Measurements from ENCODE around the gene CRYGS.
"Not testable (repeated sequence)": the region's sequence is repeated elsewhere in the genome, so short reads cannot be mapped to it uniquely, and the experiment has no call there.

Gene CRYGS

DNA sequence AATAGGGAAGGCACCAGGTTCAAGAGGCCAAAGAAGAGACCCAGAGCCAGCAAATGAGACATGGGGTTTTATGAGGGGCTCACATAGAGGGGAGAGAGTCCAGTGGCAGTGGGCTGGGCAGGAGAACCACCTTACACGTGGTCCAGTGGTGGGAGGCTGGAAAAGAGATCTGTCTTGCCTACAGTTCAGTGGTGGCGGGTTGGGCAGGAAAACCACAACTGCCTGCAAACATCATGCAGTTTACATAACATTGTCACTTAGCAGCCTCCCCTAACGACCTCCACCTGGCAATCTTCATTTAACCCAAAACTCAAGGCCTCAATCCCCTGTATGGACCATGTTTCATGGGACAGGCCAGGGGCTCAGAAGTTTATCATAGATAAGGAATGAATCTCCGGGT lies 29.1 kb downstream of the CRYGS start:
- no peak for DNase-seq

- DNase-seq, result no peak
These were observed 29.7 kb downstream of the CRYGS start for GRCh38 chr3:186514296-186515002.

DNA sequence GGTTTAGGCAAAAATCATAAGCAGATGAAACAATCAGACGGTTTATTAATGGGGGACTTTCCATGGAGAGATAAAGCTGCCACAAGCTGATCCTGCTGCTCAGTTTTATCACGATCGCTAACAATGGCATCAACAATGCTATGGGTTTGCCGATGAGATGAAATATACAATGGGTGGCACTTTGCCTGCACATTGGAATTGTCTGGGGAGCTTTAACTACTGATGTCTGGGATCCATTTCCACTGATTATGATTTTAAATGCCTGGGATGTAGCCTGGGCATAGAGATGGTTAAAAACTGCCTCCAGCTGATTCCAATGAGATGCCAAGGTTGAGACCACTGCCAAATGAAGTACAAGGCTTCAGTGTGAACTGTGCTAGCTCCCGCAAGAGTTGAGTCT lies 30.8 kb downstream of the CRYGS start:
- no peak for DNase-seq

GRCh38 chr3:186512570-186513302 lies 31.4 kb downstream of the CRYGS start:
- DNase-seq, result no peak

DNA sequence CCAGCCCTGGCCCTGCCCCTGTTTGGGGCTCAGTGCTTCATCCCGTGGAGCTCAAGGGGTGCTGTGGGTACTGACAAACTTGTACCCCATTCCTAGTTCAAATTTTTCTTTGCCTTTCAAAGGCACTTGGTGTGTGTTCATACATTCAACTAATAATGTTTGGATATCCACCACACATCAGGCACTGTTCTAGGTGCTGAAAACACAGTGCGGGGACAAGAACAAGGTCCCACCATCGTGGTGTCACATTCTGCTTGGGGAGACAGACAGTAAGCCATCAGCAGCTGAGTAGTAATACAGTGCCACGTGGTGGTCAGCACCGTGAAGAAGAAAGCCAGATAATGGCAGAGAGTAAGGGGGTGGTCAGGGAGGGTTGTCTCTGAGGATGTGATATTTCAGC lies 32.5 kb downstream of the CRYGS start:
- no peak for DNase-seq

DNA sequence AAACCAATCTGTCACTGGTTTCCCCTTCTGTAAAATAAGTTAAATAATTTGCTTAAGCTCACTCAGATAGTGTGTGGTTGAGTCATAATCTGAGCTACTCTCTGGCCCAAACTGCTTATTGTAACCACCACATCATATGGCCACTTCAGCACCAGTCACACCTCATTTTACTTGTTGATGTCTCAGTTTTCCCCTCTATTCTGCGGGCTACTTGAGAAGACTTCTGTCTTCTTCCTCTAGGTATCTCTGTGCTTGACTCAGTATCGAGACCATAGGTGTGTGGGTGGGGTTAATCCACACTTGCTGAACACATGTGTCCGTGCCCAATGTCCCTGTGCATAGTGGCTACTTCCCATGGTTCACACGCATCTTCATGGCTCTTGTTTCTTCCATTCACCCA lies 32.9 kb downstream of the CRYGS start:
- DNase-seq, result no peak

DNA sequence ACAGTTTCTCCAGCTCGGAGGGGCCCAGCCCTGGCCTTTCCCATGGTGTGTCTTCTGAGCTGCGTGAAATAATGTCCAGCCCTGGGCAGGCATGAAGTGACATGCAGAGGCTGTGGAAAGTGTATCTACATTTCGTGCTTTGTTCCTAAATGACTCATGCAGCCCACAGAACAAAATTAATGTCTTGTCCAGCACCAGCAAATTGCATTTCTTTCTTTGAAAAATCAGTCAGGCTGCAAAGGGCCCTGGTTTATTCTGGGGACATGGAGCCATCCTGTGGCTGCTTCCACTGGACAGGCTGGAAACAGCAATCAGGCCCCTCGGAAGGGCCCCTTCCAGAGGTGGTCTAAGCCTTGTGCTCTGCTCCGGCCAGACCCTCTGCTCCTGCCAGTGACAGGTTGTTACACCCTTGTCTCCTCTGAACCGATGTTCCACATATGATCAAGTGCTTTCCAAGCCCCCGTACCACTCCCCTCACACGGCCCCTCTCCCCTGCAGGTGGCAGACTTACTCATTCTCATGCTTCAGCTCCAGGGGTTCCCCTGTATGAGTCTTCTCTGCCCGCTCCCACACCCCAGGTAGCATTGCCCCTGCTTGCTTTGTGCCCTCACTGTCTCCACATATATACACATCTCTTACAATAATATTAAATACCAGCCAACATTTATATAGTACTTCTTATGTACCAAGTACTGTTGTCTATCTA lies 33.7 kb downstream of the CRYGS start:
- DNase-seq, result no peak

DNA sequence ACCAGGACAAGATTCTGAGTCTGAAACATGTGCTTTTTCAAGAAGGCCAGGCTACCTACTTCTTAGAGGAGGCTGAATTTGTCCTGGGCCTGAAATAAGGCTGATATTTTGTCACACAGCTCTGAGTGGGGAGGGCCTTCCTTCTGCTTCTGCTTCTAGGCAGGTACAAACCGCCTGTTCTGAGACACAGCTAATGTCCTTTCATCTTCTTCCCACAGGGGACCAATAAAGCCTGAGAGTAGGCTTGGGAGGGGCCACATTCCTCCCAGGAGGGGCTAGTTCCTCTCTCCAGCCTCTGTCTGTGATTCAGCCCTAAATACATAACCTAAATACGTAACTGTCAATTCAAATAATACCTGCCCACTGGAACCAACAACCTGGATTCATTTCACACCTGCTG lies 34.8 kb downstream of the CRYGS start:
- no peak for DNase-seq

DNA sequence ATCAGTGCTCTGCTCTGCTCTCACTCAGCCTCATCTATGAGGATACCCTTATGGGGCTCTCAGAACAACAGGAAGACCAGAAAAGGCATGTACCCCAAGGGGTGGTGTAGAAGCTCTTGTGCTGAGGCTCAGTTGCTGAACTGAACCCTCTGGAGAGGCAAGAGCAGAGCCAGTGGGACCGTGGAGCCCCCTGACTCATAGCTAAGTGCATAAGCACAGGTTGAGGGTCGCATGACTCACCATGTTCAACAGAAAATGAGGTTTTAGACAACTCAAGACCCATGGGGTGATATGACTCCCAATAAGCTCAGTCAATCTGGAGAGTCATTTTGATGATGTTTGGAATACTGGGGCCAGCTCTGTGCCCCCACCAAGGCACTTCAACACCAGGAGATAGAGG lies 37.3 kb downstream of the CRYGS start:
- no peak for DNase-seq

DNA sequence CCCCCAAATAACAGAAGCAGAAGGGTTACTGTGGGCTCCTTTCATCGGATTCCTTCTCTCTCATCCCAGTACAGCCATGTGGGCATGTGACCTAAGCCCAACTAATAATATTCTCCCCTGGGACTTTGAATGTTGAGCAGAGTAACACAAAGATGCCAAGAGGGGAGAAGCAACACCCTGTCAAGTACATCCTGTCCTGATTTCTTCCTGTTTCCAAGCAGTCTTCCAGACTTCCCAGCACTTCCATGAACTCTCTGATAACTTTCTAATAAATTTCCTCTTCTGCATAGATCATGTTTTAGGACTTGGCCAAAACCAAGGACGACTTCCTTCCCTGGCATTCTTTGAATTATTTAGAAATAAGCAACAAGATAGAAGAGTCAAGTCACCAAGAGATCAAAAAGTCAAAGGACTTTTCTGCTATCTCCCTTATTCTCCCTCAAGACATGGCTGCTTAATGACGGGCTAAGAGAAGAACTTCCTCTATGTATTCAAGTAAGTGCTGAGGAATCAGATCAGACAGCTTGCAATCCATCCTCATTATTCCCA lies 37.9 kb downstream of the CRYGS start:
- no peak for DNase-seq

GRCh38 chr3:186502966-186503712 lies 41.0 kb downstream of the CRYGS start:
- no peak for DNase-seq

DNA sequence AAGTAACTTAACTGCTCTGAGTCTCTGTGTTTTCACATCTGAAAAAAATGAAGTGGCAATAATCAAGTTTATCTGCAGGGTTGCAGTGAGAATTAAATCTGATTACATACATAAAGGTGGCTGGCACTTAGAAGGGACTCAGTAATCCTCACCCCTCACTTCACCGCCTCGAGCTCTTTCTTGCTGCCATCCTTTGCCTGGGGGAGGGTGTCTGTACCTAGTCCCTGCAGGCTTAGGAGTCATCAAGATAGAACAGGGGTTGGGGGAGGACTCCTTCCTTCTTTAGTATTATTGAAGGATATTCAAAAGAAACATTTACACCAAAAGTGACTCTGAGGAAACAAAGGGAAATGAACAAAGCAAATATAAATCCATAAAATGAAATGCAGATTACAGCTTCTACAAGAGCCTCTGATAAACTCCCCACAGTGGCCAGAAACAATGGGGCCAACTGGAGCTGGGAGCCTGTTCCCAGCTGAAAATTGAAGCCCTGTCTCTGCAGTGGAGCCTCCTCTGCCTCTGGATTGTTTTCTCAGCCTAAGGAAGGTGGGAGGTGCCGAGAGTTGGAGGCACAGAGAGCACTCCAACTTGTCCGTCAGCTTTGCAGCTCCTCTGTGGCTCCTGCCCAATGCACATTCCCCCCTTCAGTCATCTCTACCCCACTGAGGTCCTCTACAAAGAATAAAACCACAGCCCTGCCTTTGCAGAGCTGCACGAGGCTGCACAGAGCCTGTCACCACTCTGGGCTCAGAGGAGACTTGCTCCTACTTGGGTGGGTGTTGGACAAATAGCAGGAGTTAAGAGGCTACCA lies 41.8 kb downstream of the CRYGS start:
- DNase-seq, result no peak

GRCh38 chr3:186499949-186500348 lies 44.2 kb downstream of the CRYGS start:
- DNase-seq, result not testable (repeated sequence)

DNA sequence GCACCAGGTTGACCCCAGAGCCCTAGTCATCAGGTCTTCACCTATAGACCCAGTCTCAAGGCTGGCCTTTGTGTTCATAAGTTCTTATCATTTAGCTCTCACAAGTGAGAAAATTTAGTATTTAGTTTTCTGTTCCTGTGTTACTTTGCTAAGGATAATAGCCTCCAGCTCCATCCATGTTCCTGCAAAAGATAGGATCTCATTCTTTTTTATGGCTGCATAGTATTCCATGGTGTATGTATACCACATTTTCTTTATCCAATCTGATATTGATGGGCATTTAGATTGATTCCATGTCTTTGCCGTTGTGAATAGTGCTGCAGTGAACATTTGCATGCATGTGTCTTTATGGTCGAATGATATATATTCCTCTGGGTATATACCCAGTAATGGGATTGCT lies 46.2 kb downstream of the CRYGS start:
- not testable (repeated sequence) for DNase-seq

DNA sequence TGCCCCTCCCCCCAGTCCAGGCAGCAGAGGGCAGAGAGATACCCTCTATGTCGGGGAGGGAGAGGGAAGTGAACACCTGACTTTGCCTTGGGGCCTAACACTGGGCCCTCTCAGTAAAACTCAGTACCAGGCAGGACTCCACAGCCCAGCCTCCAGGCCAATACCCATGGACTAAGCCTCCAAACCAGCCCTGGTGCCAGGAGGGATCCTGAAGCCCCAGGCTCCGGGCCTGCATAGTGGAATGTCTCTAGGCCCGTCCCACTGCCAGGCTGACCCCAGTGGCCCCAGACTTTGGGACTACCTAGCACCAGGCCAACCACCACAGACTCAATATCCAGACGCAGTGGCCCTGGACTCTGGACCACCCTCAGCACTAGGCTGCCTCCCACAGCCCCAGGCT lies 46.6 kb downstream of the CRYGS start:
- DNase-seq, result no peak

GRCh38 chr3:186496635-186497034 lies 47.5 kb downstream of the CRYGS start:
- DNase-seq, result no peak

- no peak for DNase-seq
These were observed 48.2 kb downstream of the CRYGS start for GRCh38 chr3:186496016-186496415.

- DNase-seq, result no peak
These were observed 50.5 kb downstream of the CRYGS start for GRCh38 chr3:186493525-186494255.

GRCh38 chr3:186492385-186492984 lies 51.7 kb downstream of the CRYGS start:
- DNase-seq, result no peak

- no peak for DNase-seq
These were observed 54.7 kb downstream of the CRYGS start for GRCh38 chr3:186489507-186489906.
